Cardiac septum (tissue), 1 donor: ENCODE data around the gene SSR3. TPM values are rescaled to one million over a fixed set of nuclear protein-coding genes. Genes with fewer than 3 reads are reported as not detected.

ENCODE experiments used
- DNase-seq: peaks from one replicate; pipeline ENCODE4 v3.0.0-alpha.2; 2020; ENCODE audit warnings: low spot score
- intact Hi-C: fragments of 100-400 bp; cut with DNase I; formaldehyde crosslinking; loops from one replicate; pipeline ENCODE4 v1.14.0; 2022
- total RNA-seq: library from RNA; stranded (reverse); fragmentation: NEBNext Ultra II Directional; extraction: Animal tissue kit (Norgen Biotek cat#: 25700); gene quantifications from one replicate; pipeline ENCODE4 v1.2.1, GENCODE V29; 2021
- donor health status: DM: no; HTN: no; CAD: no.

Gene SSR3
- total RNA-seq, 1 donor from 2014 or later = 155 TPM

DNA sequence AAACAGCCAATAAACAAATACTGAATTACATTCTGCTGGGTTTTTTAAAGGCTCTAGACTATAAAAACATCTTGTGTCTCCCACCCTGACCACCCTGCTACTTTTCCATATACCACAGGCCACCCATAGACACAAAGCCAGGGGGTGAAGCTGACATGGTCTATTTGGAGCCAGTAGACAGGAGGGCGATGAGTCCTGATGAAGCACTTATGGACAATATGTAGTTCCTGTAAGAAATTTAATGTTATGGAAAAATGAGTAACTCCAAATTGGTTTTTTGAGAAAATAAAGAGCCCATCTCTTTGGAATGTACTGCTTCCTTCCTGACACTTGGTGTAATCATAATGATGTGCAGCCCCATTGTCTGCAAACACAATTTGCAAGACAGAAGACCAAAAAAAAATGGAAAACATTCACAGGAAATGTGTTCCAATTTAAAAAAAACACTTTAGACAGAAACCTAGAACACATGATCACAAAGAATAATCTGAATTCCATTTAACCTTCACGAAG is 11.8 kb downstream of the SSR3 start:
- DNase-seq = no peak
- intact Hi-C loops = loop anchor here (5.0 kb wide), 2 partner anchors 129 to 544 kb away; partner anchors contain the start of gene TIPARP

DNA sequence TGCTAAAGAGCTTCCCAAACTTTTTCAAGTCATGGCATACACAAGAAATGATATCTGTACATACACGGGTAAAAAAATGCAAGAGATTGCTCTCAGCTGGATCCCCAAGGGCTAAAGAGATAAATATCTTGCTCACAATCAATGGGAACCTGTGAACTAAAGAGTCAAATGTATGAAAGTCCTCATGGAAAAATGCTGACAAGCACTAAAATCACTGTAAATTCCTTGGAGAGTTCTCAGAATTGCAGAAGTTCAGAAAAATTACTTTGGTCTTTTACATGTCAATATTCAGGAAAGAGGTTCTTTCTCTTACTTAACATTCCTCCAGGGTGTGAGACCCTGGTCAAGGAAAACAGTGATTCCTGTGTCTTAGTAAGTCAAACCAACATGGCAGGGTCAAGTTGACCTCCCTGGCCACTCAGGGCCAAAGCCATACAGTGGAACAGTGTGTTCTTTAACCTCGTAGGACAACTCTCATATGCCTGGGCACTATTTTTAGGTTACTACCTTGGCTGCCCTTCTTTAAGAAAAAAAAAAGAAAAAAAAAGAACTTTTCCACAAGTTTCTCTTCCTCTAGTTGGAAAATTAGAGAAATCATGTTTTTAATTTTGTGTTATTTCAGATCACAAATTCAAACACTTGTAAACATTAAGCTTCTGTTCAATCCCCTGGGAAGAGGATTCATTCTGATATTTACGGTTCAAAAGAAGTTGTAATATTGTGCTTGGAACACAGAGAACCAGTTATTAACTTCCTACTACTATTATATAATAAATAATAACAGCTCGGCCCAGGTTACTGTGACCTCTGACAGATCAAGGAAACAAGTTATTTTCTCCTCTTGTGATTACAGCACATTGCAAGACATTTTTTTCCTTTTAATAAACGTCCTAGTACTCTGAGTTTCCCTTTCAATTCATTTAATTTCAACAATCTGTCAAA is 12.5 kb downstream of the SSR3 start:
- no peak for DNase-seq
- intact Hi-C loops = loop anchor here (5.0 kb wide), 2 partner anchors 130 to 545 kb away; partner anchors contain the start of gene TIPARP

DNA sequence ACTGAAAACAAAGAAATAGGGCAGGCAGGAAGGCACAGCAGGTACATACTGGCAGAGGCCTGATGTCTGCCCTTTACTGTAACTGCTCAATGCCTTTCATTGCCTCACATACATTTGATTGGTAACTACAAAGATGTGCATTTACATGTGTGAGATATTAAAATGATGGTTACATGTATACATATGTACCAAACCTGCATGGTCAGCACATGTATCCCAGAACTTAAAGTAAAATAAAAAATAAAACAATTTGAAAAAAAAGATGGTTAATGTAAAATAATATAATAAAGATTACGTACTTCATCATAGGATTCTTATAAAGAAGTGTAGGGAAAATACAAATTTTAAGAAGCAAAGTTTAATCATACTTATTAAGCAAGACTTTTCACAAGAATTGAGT is 15.1 kb downstream of the SSR3 start:
- DNase-seq = no peak
- intact Hi-C loops = loop anchor here (5.0 to 10.0 kb wide), 3 partner anchors 132 to 595 kb away; partner anchors contain the start of gene TIPARP

DNA sequence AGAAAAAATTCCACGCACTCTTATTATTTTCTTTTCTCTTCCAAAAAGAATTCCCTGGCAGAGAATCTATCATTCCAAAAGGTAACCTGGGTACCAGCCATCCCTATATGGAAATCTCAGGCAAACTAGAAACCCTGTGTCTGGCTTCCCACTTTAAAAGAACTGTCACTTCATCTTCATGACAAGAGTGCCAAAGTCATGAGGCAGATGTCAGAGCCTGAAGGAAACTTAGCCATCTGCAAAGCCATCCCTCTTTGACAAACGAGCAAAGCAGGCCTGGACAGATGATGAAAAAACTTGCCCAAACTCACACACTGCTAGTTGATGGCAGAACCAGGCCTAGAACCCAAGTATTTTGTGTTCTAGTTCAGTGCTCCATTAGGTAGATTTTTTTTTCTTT is 15.9 kb downstream of the SSR3 start:
- intact Hi-C loops = loop anchor here (10.0 kb wide), 1 partner anchor 596 kb away; no protein-coding TSS in a partner anchor
- DNase-seq = no peak

DNA sequence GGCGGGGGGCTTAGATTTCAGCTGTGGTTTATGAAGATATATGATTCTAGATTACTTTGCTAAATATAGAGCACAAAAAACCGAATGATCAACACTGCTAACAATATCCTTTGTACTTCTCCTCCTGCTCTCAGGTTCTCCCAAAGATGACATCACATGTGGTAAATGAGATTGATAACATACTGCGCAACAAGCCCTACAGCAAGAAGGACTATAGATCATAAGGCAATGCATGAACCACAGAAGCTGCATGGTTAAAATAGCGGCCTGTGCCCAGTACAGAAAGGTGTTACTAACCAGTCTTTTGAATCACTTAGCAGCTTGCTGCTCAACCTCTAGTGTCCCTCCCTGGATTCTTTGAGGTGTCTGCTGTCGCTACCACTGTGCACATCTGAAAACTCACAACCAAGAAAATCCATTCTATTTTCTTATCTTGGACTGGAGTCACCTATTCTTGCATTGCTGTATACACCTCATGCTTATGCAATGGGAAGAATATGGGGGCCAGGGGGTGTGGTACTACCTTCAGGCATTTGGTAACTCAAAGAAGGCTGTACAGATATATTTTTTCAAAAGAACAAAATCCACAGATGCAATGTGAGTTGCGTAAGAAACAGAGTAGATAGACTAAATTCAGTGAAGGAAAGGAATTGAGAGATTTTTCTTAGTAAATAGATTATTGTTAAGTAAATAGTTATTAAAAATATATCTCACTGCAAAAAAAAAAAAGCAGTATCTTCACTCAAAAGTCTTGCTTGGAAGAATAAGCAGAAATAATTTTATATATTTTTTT is 18.2 kb downstream of the SSR3 start:
- intact Hi-C loops = loop anchor here (10.0 kb wide), 1 partner anchor 598 kb away; no protein-coding TSS in a partner anchor
- no peak for DNase-seq

DNA sequence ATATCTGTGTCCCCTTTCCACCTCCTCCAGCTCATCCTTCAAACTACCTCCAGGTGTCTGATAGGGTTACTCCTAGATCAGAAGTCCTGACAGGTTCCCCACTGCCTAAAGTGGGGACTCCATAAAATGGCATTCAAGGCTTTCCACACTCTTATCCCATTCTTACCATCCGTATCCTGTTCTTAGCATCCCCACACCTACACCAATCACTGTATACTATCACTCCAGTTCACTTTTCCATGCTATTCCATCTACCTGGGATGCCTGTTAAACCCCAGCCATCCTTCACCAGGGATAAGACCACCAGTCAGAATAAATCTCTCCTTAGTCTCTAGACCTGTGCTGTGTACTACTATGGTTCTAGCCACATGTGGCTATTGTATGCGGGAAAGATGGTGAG is 19.1 kb downstream of the SSR3 start:
- intact Hi-C loops = loop anchor here (10.0 kb wide), 1 partner anchor 599 kb away; no protein-coding TSS in a partner anchor
- DNase-seq = no peak

DNA sequence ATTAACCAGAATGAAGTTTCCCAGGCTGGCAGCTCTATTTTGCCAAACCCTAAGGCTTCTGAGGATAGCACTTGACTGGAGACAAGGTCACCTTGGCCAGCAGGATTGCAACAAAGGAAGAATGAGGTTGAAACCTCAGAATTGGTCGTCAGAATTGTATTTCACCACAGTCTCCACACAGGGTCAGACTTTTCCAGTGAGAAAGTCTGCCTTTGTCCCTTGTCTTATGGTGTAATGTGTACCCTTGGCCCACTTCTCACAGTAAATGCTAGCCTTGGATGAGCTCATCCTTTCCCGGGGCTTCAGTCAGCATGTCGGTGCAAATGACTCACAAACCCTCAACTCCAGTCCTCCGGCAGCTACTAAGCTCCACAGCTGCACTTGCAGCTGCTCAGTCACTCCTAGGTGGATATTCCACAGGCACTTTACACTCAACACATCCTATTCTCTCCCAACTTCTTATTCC is 19.7 kb downstream of the SSR3 start:
- intact Hi-C loops = loop anchor here (10.0 kb wide), 1 partner anchor 600 kb away; no protein-coding TSS in a partner anchor
- no peak for DNase-seq

DNA sequence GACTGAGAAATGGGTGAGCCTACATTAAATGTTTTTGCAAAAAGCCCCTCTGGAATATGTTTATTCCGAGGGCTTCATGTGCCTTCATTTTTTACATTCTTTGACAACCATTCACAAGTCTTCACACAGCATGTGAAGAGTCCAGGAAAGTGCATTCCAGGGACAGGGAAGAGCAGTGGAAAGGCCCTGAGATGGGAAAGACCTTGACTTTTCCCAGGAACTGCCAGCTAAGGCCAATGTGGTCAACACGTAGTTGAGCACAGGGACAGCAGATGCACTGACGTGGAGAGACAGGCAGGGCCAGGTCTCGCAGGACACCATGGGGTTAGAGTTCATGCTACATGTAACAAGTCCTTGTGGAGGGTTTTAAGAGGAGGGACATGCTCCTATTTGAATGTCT is 21.7 kb downstream of the SSR3 start:
- DNase-seq = no peak
- intact Hi-C loops = loop anchor here (10.0 kb wide), 1 partner anchor 602 kb away; no protein-coding TSS in a partner anchor

DNA sequence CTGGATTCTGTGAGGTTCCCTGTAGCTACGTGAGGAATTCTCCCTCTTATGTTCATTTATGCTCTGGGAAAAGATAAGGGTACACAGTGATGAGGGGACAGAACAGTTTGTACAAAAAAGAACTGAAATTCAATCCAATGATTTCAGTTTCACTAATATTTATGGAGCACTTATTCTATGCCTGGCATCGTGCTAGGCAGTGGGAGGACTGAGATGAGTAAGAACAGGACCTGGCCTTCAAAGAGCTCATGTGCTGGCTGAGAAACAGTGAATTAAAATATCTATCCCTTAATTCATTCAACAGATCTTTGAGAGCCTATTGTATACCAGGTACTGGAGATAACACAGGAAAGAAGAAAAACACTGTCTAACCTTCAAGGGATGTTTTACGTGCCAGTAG is 22.2 kb downstream of the SSR3 start:
- DNase-seq = no peak
- intact Hi-C loops = loop anchor here (10.0 kb wide), 1 partner anchor 602 kb away; no protein-coding TSS in a partner anchor

DNA sequence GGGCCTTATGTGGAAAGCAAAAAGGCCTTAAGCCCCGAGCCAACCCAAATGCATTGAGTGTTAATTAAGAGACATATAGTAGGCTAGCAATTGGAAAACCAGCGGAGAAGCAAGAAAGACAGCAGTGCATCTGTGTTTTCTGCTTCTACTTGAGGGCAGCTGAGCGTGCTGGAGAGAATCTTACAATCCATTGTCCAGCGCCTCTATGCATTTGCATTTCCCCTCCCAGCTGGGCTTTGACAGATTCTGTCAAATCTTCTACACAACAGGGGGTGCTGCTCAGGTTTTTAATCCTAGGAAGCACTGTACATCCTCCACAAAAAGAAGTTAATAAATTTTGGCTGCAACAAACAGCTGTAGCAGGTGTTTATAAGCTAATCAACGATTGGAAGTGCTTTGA is 23.9 kb downstream of the SSR3 start:
- intact Hi-C loops = loop anchor here (10.0 kb wide), 1 partner anchor 604 kb away; no protein-coding TSS in a partner anchor
- DNase-seq = no peak

DNA sequence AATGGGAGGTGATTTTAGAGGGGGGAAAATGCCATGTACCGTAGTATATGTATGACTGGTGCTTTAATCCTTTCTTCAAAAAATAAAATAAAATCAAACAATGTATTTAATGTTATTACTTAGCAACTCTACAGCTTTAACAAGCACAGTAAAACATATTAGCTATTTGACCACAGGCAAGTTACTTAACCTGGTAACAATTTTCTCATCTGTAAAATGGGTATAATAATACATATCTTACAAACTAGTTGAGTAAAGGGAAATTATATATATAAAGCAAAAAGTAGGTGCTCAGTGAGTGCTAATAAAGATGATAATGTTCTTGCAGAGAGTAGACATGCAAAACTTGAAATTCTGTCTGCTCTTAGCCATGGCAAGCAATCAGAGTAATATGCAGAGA is 27.9 kb downstream of the SSR3 start:
- no peak for DNase-seq
- intact Hi-C loops = no loop called here

DNA sequence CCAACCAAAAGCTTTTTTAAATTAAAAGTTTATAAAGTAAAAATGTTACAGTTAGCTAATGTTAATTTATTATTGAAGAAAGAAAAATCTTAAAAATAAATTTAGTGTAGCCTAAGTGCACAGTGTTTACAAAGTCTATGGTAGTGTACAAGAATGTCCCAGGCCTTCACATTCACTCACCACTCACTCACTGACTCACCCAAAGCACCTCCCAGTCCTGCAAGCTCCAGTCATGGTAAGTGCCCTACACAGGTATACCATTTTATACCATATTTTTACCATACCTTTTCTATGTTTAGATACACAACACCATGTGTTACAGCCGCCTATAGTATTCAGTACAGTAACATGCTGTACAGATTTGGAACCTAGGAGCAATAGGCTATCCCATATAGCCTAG is 29.1 kb downstream of the SSR3 start:
- intact Hi-C loops = no loop called here
- DNase-seq = no peak

DNA sequence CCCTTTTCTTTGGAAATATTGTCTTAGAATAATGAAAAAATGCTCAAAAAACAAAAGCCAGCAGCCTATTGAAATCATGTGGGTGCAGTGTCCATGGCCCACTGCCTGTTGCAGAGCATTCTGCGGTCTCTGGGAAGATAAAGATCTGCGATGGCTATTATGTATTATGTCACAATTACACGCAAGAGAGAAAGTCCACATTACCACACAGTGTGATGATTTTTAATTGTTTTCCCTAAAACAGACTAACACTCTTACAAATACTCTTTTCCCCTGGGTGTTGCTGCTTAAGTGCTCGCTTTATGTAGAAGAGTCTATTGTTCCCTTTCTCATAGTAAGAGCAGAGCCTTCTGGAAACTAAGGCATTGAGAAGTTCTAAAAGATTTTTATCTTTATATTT is 32.2 kb downstream of the SSR3 start:
- intact Hi-C loops = no loop called here
- no peak for DNase-seq

DNA sequence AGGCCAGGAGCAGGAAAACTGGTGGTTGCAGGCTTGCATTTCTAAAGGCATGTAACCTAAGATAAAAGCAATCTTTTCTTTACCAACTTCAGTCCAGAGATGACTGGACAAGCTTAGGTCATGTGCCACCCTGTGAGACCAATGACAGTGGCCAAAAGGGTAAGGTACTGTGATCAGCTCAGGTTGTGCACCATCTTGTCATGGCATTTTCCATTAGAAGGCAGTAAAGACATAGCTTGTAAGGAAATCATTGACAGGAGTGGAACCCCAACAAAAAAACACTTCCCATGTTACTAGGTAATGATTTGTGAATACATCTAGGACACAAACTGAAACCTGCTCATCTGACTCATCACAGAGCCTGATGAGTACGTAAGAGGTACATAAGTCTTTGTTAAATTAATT is 35.2 kb downstream of the SSR3 start:
- intact Hi-C loops = no loop called here

DNA sequence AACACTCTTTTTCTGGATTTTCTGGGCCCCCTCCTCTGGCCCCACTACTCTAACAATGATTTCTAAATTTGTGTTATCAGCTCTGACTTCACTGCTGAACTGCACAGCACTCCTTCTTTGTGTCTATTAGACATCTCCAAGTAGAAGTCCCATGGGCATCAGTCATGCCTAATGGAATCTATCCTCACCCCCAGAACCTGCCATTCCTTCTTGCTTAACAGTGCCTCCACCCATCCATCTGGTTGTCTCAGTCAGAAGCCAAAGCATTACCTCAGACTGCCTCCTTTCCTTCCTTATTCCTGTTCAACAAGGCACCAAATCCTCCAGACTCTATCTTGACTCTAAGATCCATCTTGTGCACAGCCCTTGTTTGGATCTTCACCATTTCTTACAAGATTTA is 36.2 kb downstream of the SSR3 start:
- intact Hi-C loops = no loop called here
- DNase-seq = no peak

More for the DNA sequence above, 35.2 kb downstream of the SSR3 start:
- no peak for DNase-seq

DNA sequence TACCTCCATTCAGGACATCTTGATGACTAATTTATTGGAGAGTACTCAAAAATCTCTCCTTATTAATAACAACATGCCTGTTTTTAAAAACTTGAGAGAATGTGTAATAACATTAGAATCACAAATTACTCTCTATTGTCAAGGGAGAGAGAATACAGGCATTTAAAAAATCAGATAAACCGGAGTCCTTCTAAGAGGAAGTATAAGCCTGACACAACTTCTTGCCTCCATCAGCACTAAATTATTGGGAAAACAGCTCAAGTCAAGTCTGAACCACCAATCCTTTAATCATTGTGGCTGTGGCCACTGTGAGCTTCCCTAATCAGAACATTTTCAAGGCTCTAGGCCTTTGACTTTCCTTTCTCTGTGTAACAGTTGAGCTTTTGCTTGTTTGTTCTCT is 38.0 kb downstream of the SSR3 start:
- intact Hi-C loops = no loop called here
- no peak for DNase-seq

DNA sequence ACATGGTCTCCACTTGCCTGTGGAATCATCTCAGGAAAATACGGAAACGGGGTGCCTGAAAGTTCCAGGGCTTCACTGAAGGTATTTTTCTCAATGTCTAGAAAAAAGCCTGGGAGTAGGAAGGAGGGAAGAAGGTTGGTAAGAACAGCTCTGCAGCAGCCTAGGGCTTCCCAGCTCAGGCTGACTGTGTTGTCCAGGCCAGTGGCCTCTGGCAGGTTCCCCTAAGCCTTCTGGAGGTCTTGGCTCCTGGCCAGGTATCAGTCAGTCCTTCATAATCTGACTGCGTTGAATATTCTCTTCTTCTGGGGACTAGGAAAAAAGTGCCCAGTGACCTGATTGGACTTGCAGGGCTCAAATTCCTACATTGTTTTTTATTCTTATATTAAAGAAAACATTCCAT is 38.6 kb downstream of the SSR3 start:
- no peak for DNase-seq
- intact Hi-C loops = no loop called here

DNA sequence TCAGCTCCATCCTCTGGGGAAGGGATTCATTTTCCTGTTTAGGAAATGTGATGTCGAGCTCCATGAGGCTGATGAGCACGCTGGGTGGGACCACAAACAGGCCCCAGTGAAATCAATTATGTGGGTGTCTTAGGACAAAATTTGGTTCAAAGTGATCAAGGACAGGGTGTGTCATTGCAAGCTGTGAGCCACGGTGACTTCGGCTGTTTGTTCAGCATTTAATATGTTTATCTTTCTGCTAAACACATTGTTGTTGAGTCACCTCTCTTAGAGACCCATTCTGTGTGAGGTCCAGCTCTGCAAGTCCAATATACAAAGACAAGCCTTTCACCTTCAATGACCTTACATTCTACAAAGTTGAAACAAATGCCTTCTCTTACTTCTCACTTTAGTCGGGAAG is 41.3 kb downstream of the SSR3 start:
- intact Hi-C loops = no loop called here

DNA sequence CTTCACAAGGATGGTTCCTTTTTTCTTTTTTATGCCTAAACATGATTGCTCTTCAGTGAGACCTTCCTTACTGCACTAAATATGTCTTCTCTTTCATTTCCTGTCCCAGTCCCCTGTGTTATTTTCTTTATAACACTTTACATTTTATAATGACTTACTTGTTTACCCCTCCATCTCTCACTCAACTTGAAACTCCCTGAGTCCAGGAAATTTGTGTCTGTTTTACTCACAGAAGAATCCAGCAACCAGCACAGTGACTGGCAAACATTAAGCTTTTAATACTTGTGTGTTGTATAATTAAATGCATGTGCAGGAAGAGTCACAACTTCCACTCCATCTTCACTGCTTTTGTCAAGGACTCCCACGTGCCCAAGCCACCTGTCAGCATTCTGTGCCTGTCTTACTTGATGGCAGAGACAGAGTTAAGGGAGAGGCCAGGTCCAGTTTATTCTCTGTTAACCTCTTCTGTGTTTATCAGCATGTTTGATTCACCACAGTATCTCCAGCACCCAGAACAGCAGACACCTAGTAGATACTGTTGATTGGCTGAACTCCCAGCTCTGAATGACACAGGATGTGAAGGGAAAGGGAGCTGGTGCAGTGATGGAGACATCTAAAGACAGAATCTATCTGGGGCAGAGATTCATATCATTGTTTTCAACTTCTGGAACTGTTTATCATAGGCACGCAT is 42.8 kb downstream of the SSR3 start:
- DNase-seq = no peak
- intact Hi-C loops = loop anchor here (2.0 kb wide), 1 partner anchor 361 kb away; no protein-coding TSS in a partner anchor

More for the DNA sequence above, 41.3 kb downstream of the SSR3 start:
- DNase-seq = no peak
